HepG2 (cell line): ENCODE data around the gene CNP. TPM values are rescaled to one million over a fixed set of nuclear protein-coding genes. Genes with fewer than 3 reads are reported as not detected.

Experiments used
- EP300 ChIP-seq, 3 experiments: sonication (generic) in 1 of 3; formaldehyde crosslinking in 1 of 3; IDR thresholded peaks; 2 replicates each; pipeline versions ENCODE4 v1.5.1 to v1.6.1; 2011 to 2020; ENCODE audit warnings: low read depth in 2 of 3, low read length in 2 of 3, borderline replicate concordance in 1 of 3, improper control_type of control experiment in 1 of 3, mild to moderate bottlenecking in 1 of 3, missing genetic modification reagents in 1 of 3, moderate library complexity in 1 of 3
- HMG20A ChIP-seq: IDR thresholded peaks from 2 replicates; pipeline ENCODE4 v1.6.1; 2016; ENCODE audit warnings: borderline replicate concordance
- HOXA5 ChIP-seq: sonication (generic); formaldehyde crosslinking; IDR thresholded peaks from 2 replicates; pipeline ENCODE4 v1.4.0; 2020; ENCODE audit warnings: missing genetic modification reagents
- KAT7 ChIP-seq: IDR thresholded peaks from 2 replicates; pipeline ENCODE4 v1.6.1; 2018; ENCODE audit warnings: borderline replicate concordance, missing compliant biosample characterization
- KAT8 ChIP-seq: IDR thresholded peaks from 2 replicates; pipeline ENCODE4 v1.6.1; 2016; ENCODE audit warnings: missing genetic modification reagents, missing compliant biosample characterization
- KDM3A ChIP-seq: IDR thresholded peaks from 2 replicates; pipeline ENCODE4 v1.6.1; 2018; ENCODE audit warnings: low read depth, missing compliant biosample characterization
- KLF15 ChIP-seq: sonication (generic); formaldehyde crosslinking; IDR thresholded peaks from 2 replicates; pipeline ENCODE4 v1.8.1; 2023; ENCODE audit warnings: borderline replicate concordance, mild to moderate bottlenecking, inconsistent platforms, missing genetic modification reagents, mixed read lengths
- MATR3 ChIP-seq: sonication (generic); formaldehyde crosslinking; IDR thresholded peaks from 2 replicates; pipeline ENCODE4 v1.4.0; 2020; ENCODE audit warnings: missing genetic modification reagents
- PAF1 ChIP-seq: IDR thresholded peaks from 2 replicates; pipeline ENCODE4 v1.6.1; 2016; ENCODE audit warnings: missing genetic modification reagents, missing compliant biosample characterization
- RCOR2 ChIP-seq: IDR thresholded peaks from 2 replicates; pipeline ENCODE4 v1.6.1; 2016; ENCODE audit warnings: missing biosample characterization, missing genetic modification reagents
- SMYD3 ChIP-seq: sonication (generic); formaldehyde crosslinking; IDR thresholded peaks from 2 replicates; pipeline ENCODE4 v1.8.1; 2023; ENCODE audit warnings: mild to moderate bottlenecking, missing genetic modification reagents
- TMF1 ChIP-seq: sonication (generic); formaldehyde crosslinking; IDR thresholded peaks from 2 replicates; pipeline ENCODE4 v1.8.1; 2022; ENCODE audit warnings: low read depth, missing genetic modification reagents
- ZBTB40 ChIP-seq, 2 experiments: fragments of 450-650 bp in 1 of 2; sonication (generic) in 1 of 2; formaldehyde crosslinking in 1 of 2; IDR thresholded peaks; 2 replicates each; pipeline versions ENCODE4 v1.6.1 to v1.8.0; 2016 to 2022; ENCODE audit warnings: antibody characterized with exemption in 1 of 2, mild to moderate bottlenecking in 1 of 2, missing genetic modification reagents in 1 of 2
- ZNF280D ChIP-seq: sonication (generic); formaldehyde crosslinking; IDR thresholded peaks from 2 replicates; pipeline ENCODE4 v1.5.1; 2020; ENCODE audit warnings: mild to moderate bottlenecking, missing genetic modification reagents
- ZNF30 ChIP-seq: sonication (generic); formaldehyde crosslinking; IDR thresholded peaks from 2 replicates; pipeline ENCODE4 v1.5.0; 2020; ENCODE audit warnings: mild to moderate bottlenecking, missing genetic modification reagents
- ZNF878 ChIP-seq: sonication (generic); formaldehyde crosslinking; IDR thresholded peaks from 2 replicates; pipeline ENCODE4 v1.8.1; 2023; ENCODE audit warnings: mild to moderate bottlenecking, missing genetic modification reagents, moderate library complexity
- ZNF891 ChIP-seq: sonication (generic); formaldehyde crosslinking; IDR thresholded peaks from 2 replicates; pipeline ENCODE4 v1.5.0; 2020; ENCODE audit warnings: mild to moderate bottlenecking, missing genetic modification reagents
- polyA plus RNA-seq, 8 experiments: library from polyadenylated mRNA; depleted of rRNA in 3 of 8; stranded (reverse) in 7 of 8; unstranded in 1 of 8; fragments of >200 nt; fragmentation: Illumina TruSeq in 4 of 8; extraction: Trizol in 4 of 8; gene quantifications; 2 replicates each; pipeline versions ENCODE4 v1.2.1 to v1.2.3, GENCODE V29; 2011 to 2016; ENCODE audit warnings: low read depth in 4 of 8, missing spikeins in 1 of 8, mixed read lengths in 1 of 8; ENCODE audit not compliant: insufficient read depth in 1 of 8
- total RNA-seq, 5 experiments: library from RNA; depleted of rRNA; stranded (reverse); fragments of >200 nt; fragmentation: Illumina TruSeq; extraction: Trizol; gene quantifications; 2 replicates each; pipeline ENCODE4 v1.2.3, GENCODE V29; 2016; ENCODE audit warnings: low read depth in 1 of 5

Gene CNP
- total and polyA plus RNA-seq, 2 of the 13 experiments (the other 11 are each of a cell fraction or from before 2014, with no cell fraction given) = 97.2 to 161 TPM

- TF ChIP-seq ZBTB40 (IDR thresholded peaks at IDR 0.05) (no peak), ZBTB40 (CRISPR knock-in tag; IDR thresholded peaks at IDR 0.05) (no peak), TMF1 (0 out of 2 replicates have a peak, but pooled peaks have one; percentile 31), MATR3 (CRISPR knock-in tag) (no peak), SMYD3 (CRISPR knock-in tag) (no peak), PAF1 (CRISPR knock-in tag) (no peak), ZNF30 (no peak), ZNF878 (CRISPR knock-in tag) (0 out of 2 replicates have a peak, but pooled peaks have one; percentile 53), KDM3A (CRISPR knock-in tag) (no peak), ZNF280D (CRISPR knock-in tag) (peak; percentile 35; the same call in 1 of the 2 replicates), RCOR2 (CRISPR knock-in tag) (0 out of 2 replicates have a peak, but pooled peaks have one; percentile 23), KAT8 (CRISPR knock-in tag) (no peak), ZNF891 (peak; percentile 3; the same call in 1 of the 2 replicates), EP300 (IDR thresholded peaks at IDR 0.05; ENCODE audit: low read depth in 2 of 2, low read length in 2 of 2) (peak; percentile 39 to 48; a peak in 1 of 4 replicates), EP300 (CRISPR knock-in tag; IDR thresholded peaks at IDR 0.05; ENCODE audit: borderline replicate concordance) (peak; percentile 61; the same call in 1 of the 2 replicates), KAT7 (CRISPR knock-in tag) (no peak), KLF15 (0 out of 2 replicates have a peak, but pooled peaks have one; percentile 34), HOXA5 (CRISPR knock-in tag) (no peak), HMG20A (CRISPR knock-in tag) (no peak)
Observed at GRCh38 chr17:41967141-41967920, 736 bp downstream of the CNP start (continued).
